ENCODE measurements around the gene SLAMF6. TPM values are rescaled to one million over a fixed set of nuclear protein-coding genes. Genes with fewer than 3 reads are reported as not detected.
"Not testable (repeated sequence)": the region's sequence is repeated elsewhere in the genome, so short reads cannot be mapped to it uniquely, and the experiment has no call there.

The SLAMF6 gene
- total RNA-seq, 4 donors from 2014 or later = 0.60 to 6.7 (median 2.3) TPM; not detected in 1

- intact Hi-C loops (cut with DNase I; ENCODE audit: low total_unique reads) = no loop called here
- in situ Hi-C loops (cut with MboI; ENCODE audit: low pct_ligation_motif_present in 1 of 4, low pct_unique_long_range_greater_than_20kb in 1 of 4, low sequenced_read_pairs in 3 of 4) = no loop called here
- Histone ChIP-seq H3K9me3 (peaks cover 0 to 9% of the 10 kb centered on the region in 2 donors), H3K4me3 (no peak overlapping the region), H3K4me1 (no peaks in the 10 kb centered on the region), H3K27me3 (no peaks in the 10 kb centered on the region), H3K36me3 (no peaks in the 10 kb centered on the region), H3K27ac (peak overlapping the region in 2 of 4 donors; percentile 3 to 30)
- TF ChIP-seq POLR2A (IDR thresholded peaks at IDR 0.05) = no peak
- TF ChIP-seq EP300 (IDR thresholded peaks at IDR 0.05; ENCODE audit: low read depth) = no peak
- TF ChIP-seq CTCF (IDR thresholded peaks at IDR 0.05) = no peak
- TF ChIP-seq POLR2AphosphoS5 (IDR thresholded peaks at IDR 0.05) = no peak
- no peak for DNase-seq
- 73 to 83% methylated on average over 2 to 5 of the region's 5 CpGs for WGBS, 2 donors (ENCODE audit: low coverage in 1 of 2)
Measured at GRCh38 chr1:160567341-160567740, 44.3 kb upstream of the SLAMF6 start.

GRCh38 chr1:160565564-160565963 lies 42.5 kb upstream of the SLAMF6 start:
- in situ Hi-C loops (cut with MboI; ENCODE audit: low pct_ligation_motif_present in 1 of 4, low pct_unique_long_range_greater_than_20kb in 1 of 4, low sequenced_read_pairs in 3 of 4) (no loop called here), intact Hi-C loops (cut with DNase I; ENCODE audit: low total_unique reads) (no loop called here)
- Histone ChIP-seq H3K27me3 (no peaks in the 10 kb centered on the region), H3K36me3 (no peaks in the 10 kb centered on the region), H3K27ac (no peak overlapping the region), H3K9me3 (peaks cover 0 to 9% of the 10 kb centered on the region in 2 donors), H3K4me1 (no peaks in the 10 kb centered on the region), H3K4me3 (no peak overlapping the region)
- no peak for DNase-seq
- TF ChIP-seq POLR2A (IDR thresholded peaks at IDR 0.05) (no peak), CTCF (IDR thresholded peaks at IDR 0.05) (no peak), POLR2AphosphoS5 (IDR thresholded peaks at IDR 0.05) (no peak), EP300 (IDR thresholded peaks at IDR 0.05; ENCODE audit: low read depth) (no peak)
- 67 to 92% methylated on average over 3 to 4 of the region's 4 CpGs for WGBS, 2 donors (ENCODE audit: low coverage in 1 of 2)

GRCh38 chr1:160563230-160563629 lies 40.2 kb upstream of the SLAMF6 start:
- H3K36me3 ChIP-seq; H3K27ac ChIP-seq; intact Hi-C loops (cut with DNase I; ENCODE audit: low total_unique reads); H3K9me3 ChIP-seq; H3K27me3 ChIP-seq; H3K4me3 ChIP-seq; in situ Hi-C loops (cut with MboI; ENCODE audit: low pct_ligation_motif_present in 1 of 4, low pct_unique_long_range_greater_than_20kb in 1 of 4, low sequenced_read_pairs in 3 of 4); H3K4me1 ChIP-seq; DNase-seq: not testable (repeated sequence)
- 95 to 100% methylated on average over 1 of the region's 1 CpG for WGBS, 2 donors (ENCODE audit: low coverage in 1 of 2)

- intact Hi-C loops (cut with DNase I; ENCODE audit: low total_unique reads); H3K36me3 ChIP-seq; H3K27me3 ChIP-seq; H3K4me3 ChIP-seq; H3K4me1 ChIP-seq; in situ Hi-C loops (cut with MboI; ENCODE audit: low pct_ligation_motif_present in 1 of 4, low pct_unique_long_range_greater_than_20kb in 1 of 4, low sequenced_read_pairs in 3 of 4); H3K9me3 ChIP-seq; H3K27ac ChIP-seq; DNase-seq: not testable (repeated sequence)
- WGBS, 2 donors (ENCODE audit: low coverage in 1 of 2) = 63 to 68% methylated on average over 2 of the region's 2 CpGs
Measured at GRCh38 chr1:160562745-160563144, 39.7 kb upstream of the SLAMF6 start.

GRCh38 chr1:160560806-160561205 lies 37.8 kb upstream of the SLAMF6 start:
- no peak for DNase-seq
- intact Hi-C loops (cut with DNase I; ENCODE audit: low total_unique reads) (no loop called here), in situ Hi-C loops (cut with MboI; ENCODE audit: low pct_ligation_motif_present in 1 of 4, low pct_unique_long_range_greater_than_20kb in 1 of 4, low sequenced_read_pairs in 3 of 4) (no loop called here)
- H3K4me1 ChIP-seq = no peaks in the 10 kb centered on the region
- H3K9me3 ChIP-seq = peaks cover 0 to 9% of the 10 kb centered on the region in 2 donors
- TF ChIP-seq POLR2AphosphoS5 (IDR thresholded peaks at IDR 0.05) = no peak
- no peak for TF ChIP-seq CTCF (IDR thresholded peaks at IDR 0.05)
- TF ChIP-seq POLR2A (IDR thresholded peaks at IDR 0.05) = no peak
- TF ChIP-seq EP300 (IDR thresholded peaks at IDR 0.05; ENCODE audit: low read depth) = no peak
- H3K27ac ChIP-seq = peak overlapping the region in 1 of 4 donors; percentile 12
- H3K36me3 ChIP-seq = no peaks in the 10 kb centered on the region
- H3K27me3 ChIP-seq = no peaks in the 10 kb centered on the region
- H3K4me3 ChIP-seq = no peak overlapping the region
